Memory B cell (primary cell): ENCODE data around the gene ERN1.

ENCODE experiments used
- ATAC-seq: fragments of 150-1000 bp; cut with Tn5 transposase; 2 replicates; pipeline ENCODE4 v1.10.0; 2021; ENCODE audit warnings: low read depth, mild to moderate bottlenecking, moderate library complexity
- DNase-seq, 2 donors: peaks; one replicate each; pipeline ENCODE4 v3.0.0; 2022; ENCODE audit warnings: low spot score in 2 of 2
- H3K27ac Mint-ChIP-seq: one replicate; pipeline ENCODE4 v1.8.0; 2022; ENCODE audit warnings: mild to moderate bottlenecking, moderate library complexity, mixed read lengths
- H3K27me3 Mint-ChIP-seq: one replicate; pipeline ENCODE4 v1.8.0; 2022; ENCODE audit warnings: mixed read lengths
- H3K36me3 Mint-ChIP-seq: one replicate; pipeline ENCODE4 v1.8.0; 2022; ENCODE audit warnings: mild to moderate bottlenecking, mixed read lengths
- H3K4me1 Mint-ChIP-seq: one replicate; pipeline ENCODE4 v1.8.0; 2022; ENCODE audit warnings: mixed read lengths
- H3K4me3 Mint-ChIP-seq: one replicate; pipeline ENCODE4 v1.8.0; 2022; ENCODE audit warnings: mild to moderate bottlenecking, moderate library complexity, mixed read lengths
- H3K9me3 Mint-ChIP-seq: one replicate; pipeline ENCODE4 v1.8.0; 2022; ENCODE audit warnings: mixed read lengths

Gene ERN1

GRCh38 chr17:64153565-64154312 is 23.8 kb upstream of the ERN1 start:
- DNase-seq (no peak), ATAC-seq (no peak)
- Mint-ChIP-seq H3K27me3 (no peaks in the 10 kb centered on the region), H3K36me3 (peaks cover 6% of the 10 kb centered on the region), H3K4me1 (peaks cover under 1% of the 10 kb centered on the region), H3K9me3 (no peaks in the 10 kb centered on the region), H3K27ac (peak overlapping the region; percentile 24), H3K4me3 (no peak overlapping the region)

DNA sequence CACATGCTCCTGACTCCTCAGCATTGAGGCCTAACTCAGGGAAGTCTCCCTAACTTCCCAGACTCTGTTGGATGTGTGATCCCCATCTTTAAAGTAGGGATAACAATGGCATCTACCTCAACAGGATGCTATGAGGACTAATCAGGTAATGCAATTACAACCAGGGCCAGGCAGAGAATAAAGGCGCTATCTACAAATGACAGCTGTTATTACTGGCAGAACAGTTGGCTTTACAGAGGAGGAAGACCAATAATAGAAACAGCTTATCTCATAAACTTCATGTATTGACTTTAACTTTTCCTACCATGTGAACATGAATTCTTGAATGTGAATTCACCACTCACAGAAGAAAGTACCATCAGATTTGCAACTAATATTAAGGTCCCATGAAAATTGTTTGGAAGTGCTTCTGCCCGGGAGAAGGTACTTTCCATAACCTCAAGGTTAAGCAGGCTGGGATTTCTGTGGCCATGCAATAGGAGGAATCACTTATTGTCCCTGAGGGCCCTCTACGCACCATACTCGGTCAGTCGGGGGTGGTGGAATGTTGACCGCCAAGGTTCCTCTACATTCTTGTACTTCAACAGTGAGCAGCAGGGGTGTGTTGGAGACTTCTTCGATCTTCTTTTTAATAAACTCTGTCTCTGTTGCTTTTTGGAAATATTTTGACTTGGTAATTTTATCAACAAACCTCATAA is 22.6 kb upstream of the ERN1 start:
- Mint-ChIP-seq H3K9me3 (no peaks in the 10 kb centered on the region), H3K4me3 (no peak overlapping the region), H3K27me3 (no peaks in the 10 kb centered on the region), H3K4me1 (peaks cover 4% of the 10 kb centered on the region), H3K36me3 (peaks cover 6% of the 10 kb centered on the region), H3K27ac (no peak overlapping the region)
- ATAC-seq = no peak
- DNase-seq = no peak

GRCh38 chr17:64151016-64151368 is 21.0 kb upstream of the ERN1 start:
- DNase-seq (no peak), ATAC-seq (no peak)
- Mint-ChIP-seq H3K4me1 (peaks cover 16% of the 10 kb centered on the region), H3K27ac (no peak overlapping the region), H3K9me3 (no peaks in the 10 kb centered on the region), H3K27me3 (no peaks in the 10 kb centered on the region), H3K36me3 (peaks cover 6% of the 10 kb centered on the region), H3K4me3 (no peak overlapping the region)

GRCh38 chr17:64150237-64151015 is 20.5 kb upstream of the ERN1 start:
- ATAC-seq (no peak), DNase-seq (no peak)
- Mint-ChIP-seq H3K9me3 (no peaks in the 10 kb centered on the region), H3K27ac (no peak overlapping the region), H3K36me3 (peaks cover 6% of the 10 kb centered on the region), H3K27me3 (no peaks in the 10 kb centered on the region), H3K4me1 (peaks cover 16% of the 10 kb centered on the region), H3K4me3 (no peak overlapping the region)

DNA sequence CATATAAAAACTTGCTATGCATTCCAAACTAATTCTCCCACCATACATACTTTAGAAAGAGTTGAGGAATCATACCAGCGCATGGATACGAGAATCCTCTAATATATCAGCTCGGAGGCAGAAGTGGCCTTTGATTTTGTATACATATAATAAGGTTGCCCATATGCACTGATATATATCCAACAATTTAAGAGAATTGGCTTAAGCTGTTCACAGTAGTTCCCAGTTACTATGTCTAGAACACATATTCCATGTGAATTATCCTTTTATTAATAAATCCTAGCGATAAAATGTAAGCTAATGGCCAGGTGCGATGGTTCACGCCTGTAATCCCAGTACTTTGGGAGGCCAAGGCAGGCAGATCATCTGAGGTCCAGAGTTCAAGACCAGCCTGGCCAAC is 19.3 kb upstream of the ERN1 start:
- Mint-ChIP-seq H3K27ac (no peak overlapping the region), H3K4me3 (no peak overlapping the region), H3K4me1 (peaks cover 16% of the 10 kb centered on the region), H3K9me3 (no peaks in the 10 kb centered on the region), H3K27me3 (no peaks in the 10 kb centered on the region), H3K36me3 (peaks cover 6% of the 10 kb centered on the region)
- ATAC-seq (no peak), DNase-seq (no peak)

DNA sequence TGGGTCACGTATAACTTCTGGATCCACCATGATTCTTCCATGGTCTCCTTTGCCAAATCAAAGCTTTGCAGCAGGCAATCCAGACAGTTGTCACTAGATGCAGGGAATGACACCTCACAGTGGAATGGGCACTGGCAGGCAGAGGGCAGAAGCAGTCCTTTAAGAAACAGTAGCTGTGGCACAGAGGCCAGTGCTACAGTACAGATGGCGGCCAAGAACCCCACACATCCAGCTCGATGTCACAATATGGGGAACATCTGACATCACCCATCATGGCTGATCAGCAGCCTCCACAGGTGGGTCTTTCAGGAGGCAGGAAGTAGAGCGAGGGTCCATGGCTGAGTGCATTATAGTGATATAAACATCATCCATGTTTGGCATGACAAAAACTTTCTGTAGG is 18.8 kb upstream of the ERN1 start:
- peaks cover 6% of the 10 kb centered on the region for H3K36me3 Mint-ChIP-seq

DNA sequence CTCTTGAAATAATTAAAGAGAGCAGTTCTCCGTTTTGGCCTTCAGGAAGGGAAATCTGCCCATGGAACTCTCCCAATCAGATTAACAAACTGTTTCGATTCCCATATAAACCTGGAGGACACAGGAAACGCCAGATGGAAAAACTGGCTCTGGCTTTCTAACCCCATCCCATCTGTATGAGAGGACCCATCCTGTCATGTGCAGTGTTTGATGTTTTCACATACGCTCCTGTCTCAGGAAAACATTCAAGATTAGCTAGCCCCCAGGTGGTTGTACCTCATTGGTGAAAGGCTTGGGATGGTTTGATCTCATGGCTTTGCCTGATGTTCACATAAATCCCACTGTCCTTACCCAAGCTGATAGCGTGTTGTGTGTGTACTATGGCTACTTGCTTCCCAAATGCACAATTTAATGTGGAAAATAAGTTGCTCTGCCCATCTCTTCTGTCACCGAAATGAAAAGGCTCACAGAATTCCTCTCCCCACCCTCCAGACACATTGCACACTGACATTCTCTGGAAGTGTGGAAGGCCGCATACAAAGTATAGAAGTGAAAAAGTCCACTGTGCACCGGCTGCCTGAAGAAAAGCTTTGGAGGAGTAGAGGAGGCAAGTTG is 18.2 kb upstream of the ERN1 start:
- no peaks in the 10 kb centered on the region for H3K27me3 Mint-ChIP-seq
- H3K4me1 Mint-ChIP-seq = peaks cover 16% of the 10 kb centered on the region
- peak overlapping the region; percentile 38 for H3K27ac Mint-ChIP-seq
- DNase-seq = no peak
- no peaks in the 10 kb centered on the region for H3K9me3 Mint-ChIP-seq
- ATAC-seq = no peak
- peaks cover 3% of the 10 kb centered on the region for H3K36me3 Mint-ChIP-seq
- H3K4me3 Mint-ChIP-seq = no peak overlapping the region

More for the DNA sequence above, 18.8 kb upstream of the ERN1 start:
- no peak overlapping the region for H3K4me3 Mint-ChIP-seq
- H3K9me3 Mint-ChIP-seq = no peaks in the 10 kb centered on the region
- no peak overlapping the region for H3K27ac Mint-ChIP-seq
- ATAC-seq = no peak
- no peaks in the 10 kb centered on the region for H3K27me3 Mint-ChIP-seq
- peaks cover 16% of the 10 kb centered on the region for H3K4me1 Mint-ChIP-seq
- DNase-seq = no peak

DNA sequence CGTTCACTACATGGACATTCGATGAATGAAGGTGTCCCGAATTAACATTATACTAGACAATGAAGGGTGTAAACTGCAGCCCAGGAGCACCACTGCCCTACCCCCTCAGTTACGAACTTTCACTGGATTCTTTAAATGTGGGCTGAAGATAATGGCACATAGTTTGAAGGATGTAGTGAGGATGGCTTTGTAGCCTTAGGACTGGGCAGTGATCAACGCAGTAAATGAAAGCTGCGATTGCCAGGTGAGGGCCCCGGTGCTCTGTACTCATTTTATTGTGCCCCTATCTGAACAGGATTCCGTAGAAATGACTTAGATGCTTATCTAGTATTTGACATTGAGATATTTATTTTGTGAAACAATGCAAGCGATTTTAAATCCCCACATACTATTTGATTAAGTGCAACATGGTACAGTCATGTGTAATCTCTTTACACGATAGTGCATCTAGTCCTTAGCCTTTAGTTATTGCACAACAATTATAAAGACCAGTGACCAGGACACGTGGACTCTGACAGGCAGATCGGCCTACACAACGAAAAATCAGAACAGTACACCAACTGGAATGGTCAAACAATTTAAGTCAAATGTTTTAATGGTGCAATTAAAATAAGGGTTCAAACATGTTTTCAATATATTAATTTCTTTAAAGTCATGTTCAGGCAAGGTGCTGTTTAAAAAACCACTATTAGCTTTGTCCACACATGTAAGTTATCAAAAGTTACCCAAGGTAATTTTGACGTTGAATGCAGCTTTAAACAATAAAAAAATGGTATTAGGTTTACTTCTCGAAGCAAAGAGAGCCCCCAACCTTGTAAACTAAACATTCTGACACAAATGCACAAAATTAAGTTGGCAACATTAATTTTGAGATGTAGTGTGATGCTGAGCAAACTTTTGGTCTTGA is 17.4 kb upstream of the ERN1 start:
- H3K4me1 Mint-ChIP-seq = peaks cover 16% of the 10 kb centered on the region
- H3K27me3 Mint-ChIP-seq = no peaks in the 10 kb centered on the region
- no peak overlapping the region for H3K4me3 Mint-ChIP-seq
- no peaks in the 10 kb centered on the region for H3K36me3 Mint-ChIP-seq
- DNase-seq (no peak), ATAC-seq (no peak)
- no peak overlapping the region for H3K27ac Mint-ChIP-seq
- H3K9me3 Mint-ChIP-seq = no peaks in the 10 kb centered on the region

- Mint-ChIP-seq H3K4me1 (peaks cover 16% of the 10 kb centered on the region), H3K27ac (no peak overlapping the region), H3K4me3 (no peak overlapping the region), H3K36me3 (no peaks in the 10 kb centered on the region), H3K27me3 (no peaks in the 10 kb centered on the region), H3K9me3 (no peaks in the 10 kb centered on the region)
- DNase-seq (no peak), ATAC-seq (peak; percentile 6)
Observed at GRCh38 chr17:64146418-64147109, 16.6 kb upstream of the ERN1 start.

DNA sequence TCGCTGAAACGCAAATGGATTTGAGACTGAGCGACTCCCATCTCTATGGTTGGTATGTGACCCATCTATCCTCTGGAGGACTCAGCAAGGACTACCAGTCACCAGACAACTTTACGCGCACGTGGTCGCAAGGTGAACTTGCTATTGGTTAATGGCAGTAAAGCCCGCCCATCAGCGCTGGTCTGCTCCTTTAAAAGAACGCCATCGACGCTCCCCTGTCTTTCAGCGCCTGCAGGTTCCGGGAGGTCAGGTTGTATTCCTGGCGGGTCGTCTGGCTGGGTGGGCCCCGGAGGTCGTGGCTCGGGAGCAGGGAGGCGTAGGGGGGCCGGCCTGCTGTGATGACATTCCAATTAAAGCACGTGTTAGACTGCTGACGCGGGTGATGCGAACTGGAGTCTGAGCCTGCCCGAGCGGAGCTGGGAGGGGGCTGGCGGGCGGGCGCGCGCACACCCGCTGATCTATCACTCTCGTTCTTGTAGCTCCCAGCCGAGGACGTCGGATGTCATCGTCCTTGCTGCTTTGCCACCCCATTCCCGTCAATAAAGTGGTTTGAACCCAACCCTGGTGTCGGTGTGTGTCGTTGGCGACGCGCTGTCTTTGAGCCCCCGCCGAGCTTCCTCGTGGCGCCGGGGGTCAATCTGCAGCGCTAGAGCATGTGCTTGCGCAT is 15.9 kb upstream of the ERN1 start:
- no peaks in the 10 kb centered on the region for H3K27me3 Mint-ChIP-seq
- ATAC-seq = peak; percentile 93

DNA sequence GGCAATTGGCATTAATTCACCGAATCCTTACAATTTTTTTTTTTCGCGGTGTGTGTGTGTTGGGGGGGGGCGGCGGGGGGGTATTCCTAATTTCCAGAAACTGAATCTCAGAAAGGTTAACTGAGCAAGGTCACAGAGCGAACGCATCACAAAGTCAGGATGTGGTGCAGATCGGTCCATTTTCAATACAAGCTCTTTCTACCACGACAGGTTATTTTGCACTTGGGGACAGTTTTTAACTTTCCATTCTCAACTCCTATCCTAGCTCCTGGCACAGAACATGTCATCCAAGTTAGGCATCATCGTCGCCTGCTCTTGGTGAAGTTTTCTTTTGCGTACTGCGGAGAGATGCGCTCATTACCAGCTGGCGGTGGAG is 15.4 kb upstream of the ERN1 start:
- H3K27me3 Mint-ChIP-seq = no peaks in the 10 kb centered on the region
- DNase-seq (no peak), ATAC-seq (peak; percentile 4)
- H3K36me3 Mint-ChIP-seq = no peaks in the 10 kb centered on the region
- no peak overlapping the region for H3K27ac Mint-ChIP-seq
- peaks cover 16% of the 10 kb centered on the region for H3K4me1 Mint-ChIP-seq
- H3K9me3 Mint-ChIP-seq = no peaks in the 10 kb centered on the region
- no peak overlapping the region for H3K4me3 Mint-ChIP-seq

More for the DNA sequence above, 15.9 kb upstream of the ERN1 start:
- Mint-ChIP-seq H3K27ac (no peak overlapping the region), H3K36me3 (no peaks in the 10 kb centered on the region), H3K4me1 (peaks cover 16% of the 10 kb centered on the region), H3K4me3 (no peak overlapping the region), H3K9me3 (no peaks in the 10 kb centered on the region)
- DNase-seq = peak; percentile 91 to 92

GRCh38 chr17:64139542-64139941 is 9.6 kb upstream of the ERN1 start:
- Mint-ChIP-seq H3K27ac (no peak overlapping the region), H3K9me3 (no peaks in the 10 kb centered on the region), H3K4me3 (no peak overlapping the region), H3K36me3 (no peaks in the 10 kb centered on the region), H3K27me3 (peaks cover 3% of the 10 kb centered on the region), H3K4me1 (no peaks in the 10 kb centered on the region)
- no peak for ATAC-seq
- no peak for DNase-seq
